Osteoblast (primary cell): ENCODE data around the gene PRPF40A. TPM values are rescaled to one million over a fixed set of nuclear protein-coding genes. Genes with fewer than 3 reads are reported as not detected.

Source experiments
- DNase-seq: peaks from one replicate; pipeline ENCODE4 v3.0.0; 2011; ENCODE audit warnings: low spot score, mixed read lengths; ENCODE audit not compliant: insufficient read length; ENCODE audit errors: missing footprints
- H2AFZ ChIP-seq: 2 replicates; pipeline ENCODE4 v1.6.0; 2011; ENCODE audit warnings: mild to moderate bottlenecking, low read length
- H3K27ac ChIP-seq: 2 replicates; pipeline ENCODE4 v1.5.1; 2011; ENCODE audit warnings: mild to moderate bottlenecking, low read depth, low read length, moderate library complexity
- H3K27me3 ChIP-seq: 2 replicates; pipeline ENCODE4 v1.6.0; 2012; ENCODE audit warnings: mild to moderate bottlenecking, control low read depth, inconsistent platforms, low read length, moderate library complexity; ENCODE audit not compliant: insufficient read depth
- H3K36me3 ChIP-seq: 2 replicates; pipeline ENCODE4 v1.5.1; 2011; ENCODE audit warnings: mild to moderate bottlenecking, low read length, control low read depth, moderate library complexity; ENCODE audit not compliant: insufficient read depth
- H3K4me1 ChIP-seq: 2 replicates; pipeline ENCODE4 v1.5.1; 2011; ENCODE audit warnings: mild to moderate bottlenecking, low read length, control low read depth, moderate library complexity; ENCODE audit not compliant: insufficient read depth
- H3K4me2 ChIP-seq: 2 replicates; pipeline ENCODE4 v1.6.0; 2011; ENCODE audit warnings: mild to moderate bottlenecking, low read length; ENCODE audit not compliant: insufficient read depth
- H3K4me3 ChIP-seq: fragments of 200-600 bp; sonication (generic); 3 replicates; pipeline ENCODE4 v1.5.1; 2012; ENCODE audit warnings: mild to moderate bottlenecking, low read length, inconsistent platforms; ENCODE audit not compliant: insufficient read depth
- H3K79me2 ChIP-seq: 2 replicates; pipeline ENCODE4 v1.6.0; 2012; ENCODE audit warnings: mild to moderate bottlenecking, low read length, control low read depth, inconsistent platforms; ENCODE audit not compliant: insufficient read depth
- H3K9me3 ChIP-seq: 2 replicates; pipeline ENCODE4 v1.5.1; 2011; ENCODE audit warnings: low read depth, low read length, control low read depth
- H4K20me1 ChIP-seq: 2 replicates; pipeline ENCODE4 v1.6.0; 2012; ENCODE audit warnings: mild to moderate bottlenecking, low read length, control low read depth; ENCODE audit not compliant: insufficient read depth
- CTCF ChIP-seq: IDR thresholded peaks from 2 replicates; pipeline ENCODE4 v1.5.1; 2011; ENCODE audit warnings: mild to moderate bottlenecking, low read depth, low read length, moderate library complexity; ENCODE audit errors: extremely low read depth
- total RNA-seq: library from RNA; depleted of rRNA; stranded (reverse); fragments of >200 nt; gene quantifications from 2 replicates; pipeline ENCODE4 v1.2.3, GENCODE V29; 2012

PRPF40A gene
- total RNA-seq, 1 donor, result 109 TPM

- Histone ChIP-seq H3K27me3 (no peaks in the 10 kb centered on the region), H4K20me1 (no peaks in the 10 kb centered on the region), H3K27ac (no peak overlapping the region), H3K4me1 (peaks cover 23% of the 10 kb centered on the region), H3K9me3 (no peaks in the 10 kb centered on the region), H2AFZ (no peak overlapping the region), H3K4me3 (no peak overlapping the region), H3K36me3 (peaks cover 8% of the 10 kb centered on the region), H3K4me2 (no peak overlapping the region), H3K79me2 (no peaks in the 10 kb centered on the region)
- DNase-seq, result peak; percentile 76
- no peak for TF ChIP-seq CTCF
Observed at GRCh38 chr2:152613235-152613634, 104.0 kb downstream of the PRPF40A start.

- Histone ChIP-seq H3K4me2 (peak overlapping the region; percentile 50), H3K27ac (no peak overlapping the region), H3K27me3 (no peaks in the 10 kb centered on the region), H2AFZ (no peak overlapping the region), H3K4me1 (peaks cover 23% of the 10 kb centered on the region), H3K4me3 (no peak overlapping the region), H4K20me1 (no peaks in the 10 kb centered on the region), H3K9me3 (no peaks in the 10 kb centered on the region), H3K79me2 (no peaks in the 10 kb centered on the region), H3K36me3 (peaks cover 8% of the 10 kb centered on the region)
- no peak for DNase-seq
- no peak for TF ChIP-seq CTCF
Observed at GRCh38 chr2:152611458-152612231, 105.6 kb downstream of the PRPF40A start.

- Histone ChIP-seq H4K20me1 (no peaks in the 10 kb centered on the region), H3K79me2 (no peaks in the 10 kb centered on the region), H3K4me2 (no peak overlapping the region), H3K27ac (no peak overlapping the region), H3K36me3 (peaks cover 1% of the 10 kb centered on the region), H3K9me3 (no peaks in the 10 kb centered on the region), H2AFZ (no peak overlapping the region), H3K4me1 (peaks cover 27% of the 10 kb centered on the region), H3K4me3 (no peak overlapping the region), H3K27me3 (no peaks in the 10 kb centered on the region)
- DNase-seq, result no peak
- TF ChIP-seq CTCF, result no peak
Observed at GRCh38 chr2:152609699-152610098, 107.6 kb downstream of the PRPF40A start.

GRCh38 chr2:152609154-152609553 lies 108.1 kb downstream of the PRPF40A start:
- Histone ChIP-seq H3K4me2 (no peak overlapping the region), H3K36me3 (no peaks in the 10 kb centered on the region), H3K27ac (no peak overlapping the region), H3K79me2 (no peaks in the 10 kb centered on the region), H2AFZ (no peak overlapping the region), H4K20me1 (no peaks in the 10 kb centered on the region), H3K4me1 (peaks cover 27% of the 10 kb centered on the region), H3K4me3 (no peak overlapping the region), H3K27me3 (no peaks in the 10 kb centered on the region), H3K9me3 (no peaks in the 10 kb centered on the region)
- no peak for DNase-seq
- TF ChIP-seq CTCF, result no peak
